ENCODE measurements around the gene STAT1. TPM values are rescaled to one million over a fixed set of nuclear protein-coding genes. Genes with fewer than 3 reads are reported as not detected.

STAT1 gene
- total RNA-seq, 1 experiment from 2014 or later = 73.4 TPM

- Histone ChIP-seq H3K4me3 (ENCODE audit: low read depth in 2 of 2, low read length in 2 of 2) (no peak overlapping the region), H3K27ac (ENCODE audit: low read length) (no peak overlapping the region), H3K27me3 (ENCODE audit: control insufficient read depth, insufficient read depth, low read length) (no peaks in the 10 kb centered on the region), H3K4me1 (ENCODE audit: control insufficient read depth, insufficient read depth, low read length) (peaks cover 26% of the 10 kb centered on the region), H3K9me3 (ENCODE audit: control insufficient read depth, insufficient read depth, low read depth, low read length) (no peaks in the 10 kb centered on the region), H3K36me3 (ENCODE audit: control insufficient read depth, insufficient read depth, low read length) (no peaks in the 10 kb centered on the region; the same call in 1 of the 2 replicates)
- no peak for ATAC-seq
- BruUV-seq (replicated peaks) = no TSS peak
- DNase-seq (ENCODE audit: low read depth, low spot score) = no peak
- in situ Hi-C loops (cut with HindIII; ENCODE audit: low pct_unique_long_range_greater_than_20kb, low sequenced_read_pairs) = no loop called here
- intact Hi-C loops (cut with micrococcal nuclease; ENCODE audit: unreplicated experiment) = no loop called here
- ChIA-PET POLR2A (no interaction called here), CTCF (no interaction called here)
- no peak for TF ChIP-seq REST (IDR thresholded peaks at IDR 0.05; ENCODE audit: insufficient read depth in 1 of 2, low read depth in 2 of 2, low read length in 1 of 2)
- TF ChIP-seq POLR2AphosphoS5 (IDR thresholded peaks at IDR 0.05; ENCODE audit: low read depth, low read length) = no peak
- TF ChIP-seq SIN3A (IDR thresholded peaks at IDR 0.05; ENCODE audit: borderline replicate concordance, insufficient read depth, low read depth, low read length) = no peak
- TF ChIP-seq TCF7L2 (IDR thresholded peaks at IDR 0.05; ENCODE audit: low read depth, low read length) = no peak
- no peak for TF ChIP-seq CTCF (IDR thresholded peaks at IDR 0.05)
Measured at GRCh38 chr2:191015831-191016230, 1.9 kb upstream of the STAT1 start.

- no TSS peak for BruUV-seq (replicated peaks)
- ATAC-seq (no peak), DNase-seq (ENCODE audit: low read depth, low spot score) (no peak)
- peaks cover 6% of the 10 kb centered on the region for H3K36me3 ChIP-seq (ENCODE audit: control insufficient read depth, insufficient read depth, low read length)
- no peak overlapping the region for H3K4me3 ChIP-seq (ENCODE audit: low read depth in 2 of 2, low read length in 2 of 2)
- intact Hi-C loops (cut with micrococcal nuclease; ENCODE audit: unreplicated experiment) (no loop called here), in situ Hi-C loops (cut with HindIII; ENCODE audit: low pct_unique_long_range_greater_than_20kb, low sequenced_read_pairs) (no loop called here)
- H3K27me3 ChIP-seq (ENCODE audit: control insufficient read depth, insufficient read depth, low read length) = no peaks in the 10 kb centered on the region
- ChIA-PET POLR2A (interaction anchor here (0.9 kb wide), 1 partner anchor 8 kb away, joined by 6 read pairs; no protein-coding TSS in a partner anchor), CTCF (no interaction called here)
- no peaks in the 10 kb centered on the region for H3K9me3 ChIP-seq (ENCODE audit: control insufficient read depth, insufficient read depth, low read depth, low read length)
- peaks cover 26% of the 10 kb centered on the region for H3K4me1 ChIP-seq (ENCODE audit: control insufficient read depth, insufficient read depth, low read length)
- H3K27ac ChIP-seq (ENCODE audit: low read length) = peak overlapping the region; percentile 95
- TF ChIP-seq SIN3A (IDR thresholded peaks at IDR 0.05; ENCODE audit: borderline replicate concordance, insufficient read depth, low read depth, low read length) (no peak), POLR2AphosphoS5 (IDR thresholded peaks at IDR 0.05; ENCODE audit: low read depth, low read length) (no peak), REST (IDR thresholded peaks at IDR 0.05; ENCODE audit: insufficient read depth in 1 of 2, low read depth in 2 of 2, low read length in 1 of 2) (no peak), TCF7L2 (IDR thresholded peaks at IDR 0.05; ENCODE audit: low read depth, low read length) (no peak), CTCF (IDR thresholded peaks at IDR 0.05) (no peak)
Measured at GRCh38 chr2:191015239-191015638, 1.3 kb upstream of the STAT1 start.
